ENCODE results near the gene CCSER1.
"Not testable (repeated sequence)": the region's sequence is repeated elsewhere in the genome, so short reads cannot be mapped to it uniquely, and the experiment has no call there.

CCSER1 gene

DNA sequence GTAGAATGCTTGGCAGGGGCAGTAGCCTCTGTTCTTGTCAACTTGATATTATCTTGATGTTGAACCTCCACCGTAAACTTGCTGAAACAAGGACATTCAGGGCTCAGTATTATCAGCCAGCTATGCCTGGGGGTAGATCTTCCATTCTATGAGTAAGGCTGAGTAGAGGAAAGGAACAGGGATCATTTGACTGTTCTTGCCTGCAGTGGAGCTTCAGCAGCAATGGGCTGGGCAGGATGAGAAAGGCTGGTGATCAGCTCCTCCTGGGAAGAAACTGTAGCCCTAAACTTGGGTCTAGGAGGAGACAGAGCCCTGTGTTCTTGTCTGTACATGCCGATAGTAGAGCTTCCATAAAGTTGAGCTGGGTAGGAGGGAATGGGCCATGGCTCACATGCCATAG, 127.2 kb downstream of the CCSER1 start:
- Mint-ChIP-seq H3K4me1 (no peaks in the 10 kb centered on the region), H3K27me3 (no peaks in the 10 kb centered on the region), H3K4me3 (no peak overlapping the region), H3K27ac (no peak overlapping the region), H3K36me3 (ENCODE audit: low read depth) (no peaks in the 10 kb centered on the region), H3K9me3 (no peaks in the 10 kb centered on the region)
- DNase-seq (no peak), ATAC-seq (no peak)

DNA sequence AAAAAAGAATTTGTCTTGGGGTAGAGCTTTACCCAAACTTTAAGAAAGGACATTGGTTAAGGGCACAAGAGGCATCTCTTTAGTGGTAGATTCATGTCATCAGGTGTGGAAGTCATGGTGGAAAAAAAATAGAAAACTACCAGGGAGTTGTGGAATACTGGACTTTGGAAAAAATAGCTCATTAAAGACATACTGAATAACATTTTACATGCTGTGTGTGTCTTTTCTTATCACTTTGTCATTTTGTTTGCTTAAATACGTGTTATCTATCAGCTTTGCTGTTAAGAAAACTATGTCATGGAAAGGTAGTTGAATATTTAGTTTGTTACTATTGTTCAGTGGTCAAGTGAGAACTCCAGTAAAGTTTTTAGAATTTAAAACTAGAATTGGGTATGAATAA, 147.0 kb downstream of the CCSER1 start:
- DNase-seq = no peak
- ATAC-seq = no peak
- H3K27me3 Mint-ChIP-seq = no peaks in the 10 kb centered on the region
- no peak overlapping the region for H3K27ac Mint-ChIP-seq
- peaks cover 12% of the 10 kb centered on the region for H3K9me3 Mint-ChIP-seq
- no peaks in the 10 kb centered on the region for H3K4me1 Mint-ChIP-seq
- H3K4me3 Mint-ChIP-seq = no peak overlapping the region
- H3K36me3 Mint-ChIP-seq (ENCODE audit: low read depth) = no peaks in the 10 kb centered on the region

DNA sequence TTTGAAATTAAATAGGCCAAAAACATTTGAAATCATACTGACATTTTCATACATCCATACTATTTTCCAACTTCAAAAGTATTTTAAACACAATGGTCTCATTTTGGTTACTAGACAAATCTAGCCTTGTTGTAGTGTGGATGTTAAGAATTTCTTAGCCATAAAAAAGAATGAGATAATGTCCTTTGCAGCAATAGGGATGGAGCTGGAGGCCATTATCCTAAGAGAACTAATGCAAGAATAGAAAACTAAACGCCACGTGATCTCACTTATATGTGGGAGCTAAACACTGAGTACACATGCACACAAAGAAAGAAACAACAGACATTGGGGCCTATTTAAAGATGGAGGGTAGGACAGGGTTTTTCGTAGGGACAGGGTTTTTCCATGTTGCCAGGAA, 153.8 kb downstream of the CCSER1 start:
- Mint-ChIP-seq H3K4me1 (no peaks in the 10 kb centered on the region), H3K27ac (no peak overlapping the region), H3K9me3 (peaks cover 8% of the 10 kb centered on the region), H3K27me3 (no peaks in the 10 kb centered on the region), H3K4me3 (no peak overlapping the region), H3K36me3 (ENCODE audit: low read depth) (no peaks in the 10 kb centered on the region)
- ATAC-seq (no peak), DNase-seq (no peak)

DNA sequence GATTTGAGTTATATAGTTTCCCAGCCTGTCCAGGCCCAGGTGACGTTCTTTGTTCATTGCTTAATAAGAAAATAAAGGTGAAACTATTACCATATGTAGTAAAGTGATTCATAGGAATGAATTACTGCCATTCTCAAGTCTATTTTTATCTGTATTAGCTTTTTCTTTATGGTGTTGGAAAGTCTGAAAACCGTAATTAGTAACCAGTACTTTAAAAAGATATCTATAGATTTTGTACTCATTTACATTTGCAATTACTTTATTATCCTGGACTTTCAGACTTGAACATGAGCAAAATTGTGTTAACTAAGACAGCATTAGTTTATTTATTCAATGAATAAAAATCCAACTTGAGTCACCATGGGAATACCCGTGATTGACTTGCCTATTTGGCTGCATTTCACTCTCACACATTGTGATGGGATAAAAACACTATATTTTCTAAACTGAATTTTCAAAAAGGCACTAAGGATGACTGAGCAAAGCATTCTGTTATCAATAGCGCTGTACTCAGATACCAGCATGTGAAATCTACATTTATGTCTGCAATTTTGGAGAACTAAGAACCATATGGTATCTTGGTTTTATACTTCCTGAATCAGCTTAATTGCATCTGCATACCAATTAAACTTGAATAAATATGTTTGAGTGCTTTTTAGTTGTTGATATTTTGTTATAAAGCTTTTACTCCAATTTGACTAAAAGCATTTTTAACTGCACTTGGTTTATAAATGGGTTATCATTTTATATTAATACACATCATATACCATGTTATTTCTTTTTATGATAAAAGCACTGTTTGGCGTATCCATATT, 154.6 kb downstream of the CCSER1 start:
- Mint-ChIP-seq H3K36me3 (ENCODE audit: low read depth) (no peaks in the 10 kb centered on the region), H3K4me1 (no peaks in the 10 kb centered on the region), H3K9me3 (peaks cover 8% of the 10 kb centered on the region), H3K27me3 (no peaks in the 10 kb centered on the region), H3K27ac (no peak overlapping the region), H3K4me3 (no peak overlapping the region)
- DNase-seq (no peak), ATAC-seq (no peak)

DNA sequence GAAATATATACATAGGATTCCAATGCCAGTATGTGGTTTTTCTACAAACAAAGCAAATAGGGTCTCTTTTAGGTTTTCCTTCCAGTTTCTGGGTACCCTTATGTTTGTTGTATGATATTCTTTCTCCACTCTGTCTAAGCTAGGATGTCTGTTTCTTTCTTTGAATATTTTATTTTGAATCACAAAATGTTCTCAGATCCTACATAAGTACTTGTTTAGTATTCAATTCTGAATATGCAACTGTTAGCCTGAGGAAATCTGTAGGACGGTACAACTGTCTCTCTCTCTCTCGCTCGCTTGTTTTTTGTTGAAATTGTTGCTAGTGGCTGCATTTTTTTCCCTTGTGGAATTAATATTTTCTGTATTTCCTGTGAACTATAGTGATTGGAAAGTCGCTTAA, 163.2 kb downstream of the CCSER1 start:
- DNase-seq (no peak), ATAC-seq (no peak)
- Mint-ChIP-seq H3K36me3 (ENCODE audit: low read depth) (no peaks in the 10 kb centered on the region), H3K4me1 (no peaks in the 10 kb centered on the region), H3K27me3 (no peaks in the 10 kb centered on the region), H3K27ac (no peak overlapping the region), H3K9me3 (no peaks in the 10 kb centered on the region), H3K4me3 (no peak overlapping the region)

DNA sequence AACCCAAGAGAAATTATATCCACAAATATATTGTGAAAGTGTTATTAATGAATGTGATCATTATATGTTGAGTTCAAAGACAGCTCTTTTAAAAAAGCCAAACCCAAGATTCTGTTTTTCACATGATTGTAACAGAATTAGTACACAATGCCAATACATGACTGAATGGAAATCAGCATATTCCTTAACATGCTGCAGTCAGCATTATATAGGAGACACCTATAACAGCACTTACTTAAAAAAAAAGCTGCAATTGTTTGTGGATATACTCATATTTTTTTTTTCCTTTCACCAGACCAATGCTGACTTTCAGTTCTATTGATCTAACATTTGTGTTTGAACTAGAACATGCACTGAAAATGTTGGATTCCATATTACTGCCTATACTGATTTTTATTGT, 165.2 kb downstream of the CCSER1 start:
- no peaks in the 10 kb centered on the region for H3K27me3 Mint-ChIP-seq
- H3K9me3 Mint-ChIP-seq = no peaks in the 10 kb centered on the region
- no peaks in the 10 kb centered on the region for H3K4me1 Mint-ChIP-seq
- H3K4me3 Mint-ChIP-seq = no peak overlapping the region
- no peak overlapping the region for H3K27ac Mint-ChIP-seq
- H3K36me3 Mint-ChIP-seq (ENCODE audit: low read depth) = no peaks in the 10 kb centered on the region
- ATAC-seq = no peak
- DNase-seq = no peak

DNA sequence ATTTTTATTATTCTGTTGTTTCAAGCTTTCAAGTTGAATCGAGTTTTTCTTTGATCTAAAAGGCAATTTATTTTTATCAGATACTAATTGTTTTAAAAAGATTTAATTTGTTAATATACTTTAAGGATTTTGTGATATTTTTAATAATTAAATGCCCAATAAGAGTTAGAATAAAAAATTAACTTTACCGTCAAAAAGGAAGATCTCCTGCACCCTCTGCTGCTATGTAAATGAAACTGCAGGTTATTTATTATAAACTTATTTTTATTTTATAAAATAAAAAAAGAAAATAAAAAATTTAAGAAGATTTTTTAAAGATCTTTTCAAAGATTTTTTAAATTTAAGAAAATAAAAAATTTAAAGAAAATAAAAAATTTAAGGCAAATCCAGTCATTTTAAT, 166.1 kb downstream of the CCSER1 start:
- Mint-ChIP-seq H3K4me3 (no peak overlapping the region), H3K36me3 (ENCODE audit: low read depth) (no peaks in the 10 kb centered on the region), H3K9me3 (no peaks in the 10 kb centered on the region), H3K4me1 (no peaks in the 10 kb centered on the region), H3K27me3 (no peaks in the 10 kb centered on the region), H3K27ac (no peak overlapping the region)
- DNase-seq (no peak), ATAC-seq (no peak)

DNA sequence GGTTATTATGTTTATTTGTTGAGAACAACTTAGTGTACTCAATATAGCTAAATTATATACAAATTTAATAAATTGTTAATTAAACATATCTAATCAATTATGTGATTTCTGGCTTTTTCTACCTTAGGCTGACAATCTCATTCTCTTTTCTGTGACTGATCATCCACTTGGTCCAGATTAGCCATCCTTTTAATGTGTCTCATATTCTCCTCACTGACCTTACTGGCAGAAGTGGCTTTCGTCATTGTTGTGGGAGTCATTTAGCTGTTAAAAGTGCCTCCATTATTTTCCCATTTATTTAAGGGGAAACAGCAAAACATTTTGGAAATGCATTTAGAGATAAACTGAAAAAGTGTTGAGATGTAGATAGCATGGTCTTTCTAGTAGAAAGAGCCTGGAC, 172.2 kb downstream of the CCSER1 start:
- Mint-ChIP-seq H3K27ac (no peak overlapping the region), H3K9me3 (peaks cover 5% of the 10 kb centered on the region), H3K4me1 (no peaks in the 10 kb centered on the region), H3K27me3 (no peaks in the 10 kb centered on the region), H3K4me3 (no peak overlapping the region), H3K36me3 (ENCODE audit: low read depth) (no peaks in the 10 kb centered on the region)
- no peak for ATAC-seq
- no peak for DNase-seq

DNA sequence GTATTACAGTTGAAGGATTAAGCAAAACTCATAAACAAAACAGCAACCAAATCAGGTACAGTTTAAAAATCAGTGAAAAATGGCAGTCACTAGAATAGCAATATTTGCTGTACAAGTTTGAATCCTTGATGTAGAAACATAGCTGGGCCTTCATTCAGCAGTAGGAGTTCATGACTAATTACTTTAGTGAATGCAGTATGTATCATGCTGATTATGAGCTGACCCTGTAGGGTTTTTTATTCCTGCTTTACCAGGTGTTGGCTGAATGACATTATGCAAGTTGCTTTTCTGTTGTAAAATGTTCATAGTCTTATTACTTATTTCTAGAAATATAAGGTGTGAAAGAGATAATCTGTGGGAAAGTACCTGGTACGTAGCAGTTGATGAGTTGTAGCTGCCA, 179.6 kb downstream of the CCSER1 start:
- H3K4me3 Mint-ChIP-seq = no peak overlapping the region
- H3K9me3 Mint-ChIP-seq = peaks cover 5% of the 10 kb centered on the region
- no peak for DNase-seq
- no peaks in the 10 kb centered on the region for H3K36me3 Mint-ChIP-seq (ENCODE audit: low read depth)
- H3K27me3 Mint-ChIP-seq = no peaks in the 10 kb centered on the region
- no peak overlapping the region for H3K27ac Mint-ChIP-seq
- no peaks in the 10 kb centered on the region for H3K4me1 Mint-ChIP-seq
- ATAC-seq = no peak

DNA sequence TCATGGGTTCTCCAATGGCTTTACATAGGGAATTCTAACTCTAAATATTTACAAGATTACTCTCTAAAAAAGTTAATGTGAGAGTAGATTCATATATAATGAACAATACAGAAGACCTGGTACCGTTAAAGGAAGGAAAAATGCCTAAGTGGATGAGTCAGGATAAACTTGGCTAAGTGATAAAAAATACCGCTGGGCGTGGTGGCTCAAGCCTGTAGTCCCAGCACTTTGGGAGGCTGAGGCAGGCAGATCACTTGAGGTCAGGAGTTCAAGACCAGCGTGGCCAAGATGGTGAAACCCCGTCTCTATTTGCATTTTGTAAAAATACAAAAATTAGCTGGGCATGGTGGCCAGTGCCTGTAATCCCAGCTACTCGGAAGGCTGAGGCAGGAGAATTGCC, 189.9 kb downstream of the CCSER1 start:
- H3K27me3 Mint-ChIP-seq; ATAC-seq; H3K27ac Mint-ChIP-seq; H3K36me3 Mint-ChIP-seq (ENCODE audit: low read depth); DNase-seq; H3K9me3 Mint-ChIP-seq; H3K4me3 Mint-ChIP-seq; H3K4me1 Mint-ChIP-seq: not testable (repeated sequence)

DNA sequence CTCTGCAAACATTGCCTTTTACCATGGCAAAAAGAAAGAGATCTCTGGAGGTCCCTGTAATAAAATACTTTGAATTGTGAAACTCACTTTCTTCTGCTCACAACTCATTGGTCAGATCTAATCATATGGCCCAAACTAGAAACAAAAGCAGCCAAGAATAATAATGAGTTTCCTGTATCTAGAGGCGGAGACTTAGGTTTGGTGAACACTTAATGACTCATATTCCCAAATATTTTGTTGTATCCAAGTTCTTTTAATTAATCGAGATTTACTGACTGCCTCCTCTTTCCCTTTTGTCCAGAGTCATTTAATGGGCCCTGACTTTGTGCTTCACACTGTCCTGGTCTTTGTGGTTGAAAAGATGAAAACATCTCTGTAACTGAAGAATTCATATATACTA, 190.6 kb downstream of the CCSER1 start:
- Mint-ChIP-seq H3K4me3 (no peak overlapping the region), H3K9me3 (no peaks in the 10 kb centered on the region), H3K27ac (no peak overlapping the region), H3K4me1 (no peaks in the 10 kb centered on the region), H3K36me3 (ENCODE audit: low read depth) (no peaks in the 10 kb centered on the region), H3K27me3 (no peaks in the 10 kb centered on the region)
- no peak for DNase-seq
- no peak for ATAC-seq

DNA sequence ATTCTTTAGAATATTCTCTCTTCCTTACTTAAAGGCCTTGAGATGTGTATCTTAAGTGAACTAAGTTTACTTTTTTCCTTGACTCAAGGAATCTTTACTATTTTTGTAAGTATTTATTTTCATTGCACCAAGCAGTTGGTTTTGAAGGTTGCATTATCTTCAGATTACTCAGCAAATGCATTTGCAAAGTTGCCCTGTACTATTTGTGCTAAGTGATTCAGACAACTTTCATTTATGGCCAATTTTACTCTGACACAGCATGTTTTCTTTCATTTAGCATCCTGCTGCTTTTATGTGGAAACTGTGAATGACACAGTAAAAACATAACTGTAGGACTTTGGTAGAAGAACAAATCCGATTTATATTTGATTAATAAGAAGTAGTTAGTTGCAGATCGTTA, 191.0 kb downstream of the CCSER1 start:
- no peak overlapping the region for H3K4me3 Mint-ChIP-seq
- H3K36me3 Mint-ChIP-seq (ENCODE audit: low read depth) = no peaks in the 10 kb centered on the region
- ATAC-seq (no peak), DNase-seq (no peak)
- no peaks in the 10 kb centered on the region for H3K4me1 Mint-ChIP-seq
- H3K27ac Mint-ChIP-seq = no peak overlapping the region
- H3K9me3 Mint-ChIP-seq = no peaks in the 10 kb centered on the region
- H3K27me3 Mint-ChIP-seq = no peaks in the 10 kb centered on the region

DNA sequence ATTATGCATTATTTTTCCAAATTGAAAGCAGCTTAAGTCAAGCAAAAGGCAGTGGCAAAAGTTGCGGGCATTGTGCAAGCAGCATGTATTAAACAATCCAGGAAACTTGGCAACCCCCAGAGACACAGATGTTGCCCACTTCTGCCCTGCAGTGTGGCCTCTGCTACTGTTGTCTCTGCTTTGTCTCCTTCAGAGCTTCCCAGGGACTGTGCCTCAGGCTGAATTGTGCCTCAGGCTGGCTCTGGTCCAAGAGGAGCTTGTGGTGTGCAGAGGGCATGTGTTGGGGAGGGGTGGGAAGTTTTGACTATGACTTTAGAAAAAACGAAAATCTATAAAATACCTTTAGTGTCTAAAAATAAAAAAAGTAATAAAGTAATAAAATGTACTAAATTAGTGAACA, 201.4 kb downstream of the CCSER1 start:
- Mint-ChIP-seq H3K36me3 (ENCODE audit: low read depth) (no peaks in the 10 kb centered on the region), H3K4me1 (no peaks in the 10 kb centered on the region), H3K9me3 (no peaks in the 10 kb centered on the region), H3K4me3 (no peak overlapping the region), H3K27me3 (no peaks in the 10 kb centered on the region), H3K27ac (no peak overlapping the region)
- DNase-seq = no peak
- ATAC-seq = no peak

DNA sequence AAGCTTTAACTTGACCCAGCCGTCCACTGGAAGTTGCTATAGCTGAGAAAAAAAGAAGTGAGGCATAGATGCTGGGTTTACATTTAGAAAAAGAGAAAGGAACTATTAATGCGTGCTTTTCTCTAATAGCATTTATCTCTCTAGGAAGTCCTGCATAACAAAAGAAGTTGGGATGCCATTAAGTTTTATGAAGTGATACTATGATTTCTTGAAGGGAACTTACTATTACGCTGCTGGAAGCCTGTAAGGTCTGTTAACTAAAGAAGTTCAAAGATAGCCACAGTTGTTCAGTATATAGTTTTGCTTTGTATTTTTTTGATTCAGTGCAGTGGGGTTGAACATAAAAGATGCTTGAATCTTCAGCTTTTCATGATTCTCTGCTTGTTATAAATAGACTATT, 203.4 kb downstream of the CCSER1 start:
- ATAC-seq (no peak), DNase-seq (no peak)
- H3K4me1 Mint-ChIP-seq = no peaks in the 10 kb centered on the region
- no peak overlapping the region for H3K27ac Mint-ChIP-seq
- no peak overlapping the region for H3K4me3 Mint-ChIP-seq
- H3K27me3 Mint-ChIP-seq = no peaks in the 10 kb centered on the region
- H3K9me3 Mint-ChIP-seq = no peaks in the 10 kb centered on the region
- no peaks in the 10 kb centered on the region for H3K36me3 Mint-ChIP-seq (ENCODE audit: low read depth)

DNA sequence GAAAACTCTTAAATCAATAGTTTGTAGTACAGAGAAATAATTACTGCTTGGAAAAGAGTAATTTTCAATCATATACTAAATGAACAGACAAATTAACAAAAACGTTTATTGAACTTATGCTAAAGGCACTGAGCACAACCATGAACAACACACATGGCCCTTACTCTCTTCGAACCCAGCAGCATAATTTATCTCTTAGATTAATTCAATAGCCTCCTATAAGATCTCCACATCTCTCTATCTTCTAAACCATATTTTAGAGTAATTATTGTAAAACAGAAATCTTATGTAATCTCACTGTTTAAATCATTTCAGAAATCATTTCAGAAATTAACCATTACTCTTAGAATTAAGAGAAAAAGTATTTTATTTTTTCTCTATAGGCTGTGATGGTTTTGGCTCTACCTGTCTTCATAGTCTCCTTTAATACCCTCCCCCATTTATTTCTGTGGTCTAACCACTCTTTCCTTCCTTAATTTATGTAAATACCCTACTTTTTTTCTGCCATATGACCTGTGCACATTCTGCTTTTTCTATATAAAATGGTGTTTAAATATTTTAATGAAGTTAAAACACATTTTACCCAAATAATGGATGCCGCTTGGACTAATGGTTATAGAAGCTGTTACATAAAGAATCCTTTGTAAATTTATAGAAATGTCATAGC, 218.5 kb downstream of the CCSER1 start:
- DNase-seq = no peak
- ATAC-seq = no peak

More for the DNA sequence above, 218.5 kb downstream of the CCSER1 start:
- Mint-ChIP-seq H3K27me3 (no peaks in the 10 kb centered on the region), H3K27ac (no peak overlapping the region), H3K36me3 (ENCODE audit: low read depth) (no peaks in the 10 kb centered on the region), H3K9me3 (no peaks in the 10 kb centered on the region), H3K4me3 (no peak overlapping the region), H3K4me1 (no peaks in the 10 kb centered on the region)
